GM18508 (cell line): Measurements from ENCODE around the gene ADAMTS6.

Experiments
- ATAC-seq: cut with Tn5 transposase; IDR thresholded peaks from one replicate; pipeline ENCODE4 v1.9.1; 2021; ENCODE audit warnings: moderate number of reproducible peaks; ENCODE audit not compliant: insufficient read depth, unreplicated experiment

ADAMTS6 gene

DNA sequence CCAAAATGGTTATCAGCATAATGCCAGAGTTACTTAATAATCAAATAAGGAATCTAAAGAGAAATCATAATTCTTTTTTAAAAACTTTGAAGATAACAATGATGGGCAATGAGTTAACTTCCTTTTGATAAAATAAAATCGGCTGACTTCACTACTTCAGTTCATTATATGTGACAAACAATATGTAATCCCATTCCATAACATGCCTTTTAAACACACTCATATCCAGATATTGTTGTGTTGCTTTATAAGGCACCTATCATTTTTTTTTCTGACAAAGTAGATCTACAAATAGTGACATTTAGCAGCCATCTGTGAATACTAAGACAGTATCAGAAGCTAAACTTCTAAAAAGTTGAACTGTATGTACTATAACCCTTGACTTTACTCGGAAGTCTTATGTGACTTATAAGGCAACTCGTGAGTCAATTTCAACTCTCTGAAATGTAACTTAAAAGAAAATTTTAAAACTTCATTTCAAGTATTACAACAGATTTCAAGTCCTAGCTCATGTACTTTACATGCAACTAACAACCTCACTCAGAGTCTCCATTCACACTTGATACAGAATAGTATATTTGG is 7.5 kb downstream of the ADAMTS6 start:
- no peak for ATAC-seq

DNA sequence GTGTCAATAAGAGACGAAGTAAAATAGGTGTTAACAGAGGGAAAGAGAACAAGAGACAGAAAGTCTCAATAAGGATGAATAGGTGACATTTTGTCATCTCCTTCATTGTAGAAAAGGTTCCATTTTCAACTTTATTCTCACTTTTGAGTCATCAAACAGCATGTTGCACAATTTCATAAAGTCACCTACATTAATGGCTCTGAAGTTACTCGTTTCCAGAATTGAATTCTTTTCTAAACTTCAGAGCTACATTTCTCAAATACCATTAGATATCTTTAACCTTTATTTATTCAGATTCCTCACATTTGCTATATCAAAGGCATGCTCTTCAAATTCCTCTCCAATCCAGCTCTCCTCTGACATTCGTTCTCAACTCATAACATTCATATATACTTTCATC is 13.1 kb downstream of the ADAMTS6 start:
- no peak for ATAC-seq

DNA sequence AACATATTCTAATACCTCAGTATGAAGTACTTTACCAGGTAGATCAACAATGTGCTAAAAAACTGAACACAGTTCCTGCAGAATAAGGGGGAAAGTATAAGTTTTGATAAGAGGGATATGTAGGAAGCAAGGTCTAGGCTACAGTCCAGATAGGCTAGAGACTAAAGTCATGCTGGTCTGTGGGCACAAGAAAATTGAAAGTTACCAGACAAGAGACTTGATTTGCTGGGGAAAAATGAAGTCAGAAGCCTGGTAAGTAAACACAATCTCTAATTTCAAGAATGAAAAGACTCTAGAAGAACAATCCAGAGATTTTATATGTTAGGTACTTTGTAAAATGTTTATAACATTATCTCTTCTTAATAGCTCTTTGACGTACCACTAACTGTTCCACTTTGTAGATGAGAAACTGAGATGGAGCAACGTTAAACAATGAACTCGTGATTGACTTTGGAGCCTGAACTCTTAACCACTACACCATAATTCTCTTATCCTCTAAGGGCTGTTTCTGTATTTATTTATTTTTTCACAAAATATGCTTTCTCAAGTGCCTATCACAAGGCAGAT is 19.5 kb downstream of the ADAMTS6 start:
- ATAC-seq: no peak

DNA sequence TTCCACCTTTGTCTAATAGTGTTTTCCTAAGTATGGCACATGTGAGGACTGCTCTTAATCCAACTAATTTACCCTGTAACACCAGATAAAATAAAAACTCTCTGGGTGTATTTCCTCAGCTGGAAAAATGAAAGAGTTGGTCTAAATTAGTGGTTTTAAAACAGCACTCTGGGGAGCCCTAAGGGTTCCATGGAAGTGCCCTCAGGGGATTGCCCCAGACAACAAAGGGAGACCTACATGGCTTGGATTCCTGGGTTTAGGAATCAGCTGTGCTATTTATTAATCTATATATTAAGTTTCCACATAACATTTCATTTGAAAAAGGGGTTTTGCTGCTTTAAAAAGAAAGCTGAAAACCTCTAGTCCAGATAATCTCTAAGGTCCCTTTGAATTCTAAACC is 20.2 kb downstream of the ADAMTS6 start:
- ATAC-seq: no peak

DNA sequence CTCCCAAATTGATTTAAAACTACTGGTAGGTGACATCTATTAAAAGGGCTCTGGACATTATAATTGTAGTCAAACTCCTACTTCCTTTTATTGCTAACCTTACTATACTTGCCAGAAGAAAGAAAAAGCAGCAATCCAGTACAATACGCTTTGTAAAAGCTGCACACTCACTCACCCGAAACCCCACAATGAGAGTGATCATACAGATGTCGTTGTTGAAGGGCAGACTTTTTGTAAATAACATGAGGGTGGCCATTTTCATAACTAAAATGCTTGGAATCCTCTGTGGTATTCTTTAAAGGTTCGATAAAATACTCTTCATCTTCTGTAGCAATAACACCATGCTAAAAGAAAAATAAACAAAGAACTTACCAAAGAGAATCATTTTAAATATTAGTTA is 21.7 kb downstream of the ADAMTS6 start:
- ATAC-seq: no peak

DNA sequence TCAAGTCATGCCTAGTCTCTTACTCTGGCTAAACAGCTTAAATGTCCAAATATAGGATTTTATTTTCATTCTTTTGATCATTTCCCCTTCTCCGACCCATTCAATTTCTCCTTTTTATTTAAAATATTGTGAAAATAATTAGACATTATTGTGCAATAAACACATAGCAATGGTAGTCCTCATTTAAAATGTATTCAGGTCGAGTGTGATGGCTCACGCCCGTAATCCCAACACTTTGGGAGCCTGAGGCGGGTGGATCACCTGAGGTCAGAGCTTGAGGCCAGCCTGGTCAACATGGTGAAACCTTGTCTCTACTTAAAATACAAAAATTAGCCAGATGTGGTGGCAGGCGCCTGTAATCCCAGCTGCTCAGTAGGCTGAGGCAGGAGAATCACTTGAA is 26.7 kb downstream of the ADAMTS6 start:
- ATAC-seq: no peak

DNA sequence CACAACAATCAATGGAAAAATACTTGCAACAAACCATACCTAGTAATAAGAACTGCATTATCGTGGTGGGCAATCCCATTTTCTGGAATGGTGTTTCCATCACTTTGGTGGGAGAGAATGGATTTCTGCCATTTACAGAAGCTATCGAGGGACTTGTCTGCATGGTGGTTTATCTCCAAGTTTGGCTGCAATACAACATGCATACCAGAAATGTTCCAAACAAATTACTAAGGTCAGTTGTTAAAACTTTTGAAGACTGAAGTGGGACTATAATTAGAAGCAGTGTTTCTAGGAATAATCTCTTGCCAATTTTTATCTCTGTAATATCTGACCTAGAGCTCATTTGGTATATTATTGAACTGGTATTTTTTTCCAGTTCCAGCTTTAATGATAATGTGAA is 30.3 kb downstream of the ADAMTS6 start:
- ATAC-seq: no peak

DNA sequence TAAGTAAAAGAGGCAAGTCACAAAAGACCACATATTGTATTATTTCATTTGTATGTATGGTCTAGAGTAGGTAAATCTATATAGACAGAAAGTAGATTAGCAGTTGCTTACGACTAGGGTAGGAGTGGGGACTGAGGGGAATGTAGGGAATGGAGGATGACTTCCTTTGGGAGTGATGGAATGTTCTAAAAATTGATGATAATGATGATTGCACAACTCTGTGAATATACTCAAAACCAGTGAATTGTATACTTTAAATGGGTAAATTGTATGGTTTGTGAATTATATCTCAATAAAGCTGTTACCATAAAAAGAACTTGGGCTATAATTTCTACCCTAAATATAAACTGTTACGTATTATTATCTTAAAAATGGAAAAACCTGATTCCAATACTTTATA is 35.0 kb downstream of the ADAMTS6 start:
- no peak for ATAC-seq

DNA sequence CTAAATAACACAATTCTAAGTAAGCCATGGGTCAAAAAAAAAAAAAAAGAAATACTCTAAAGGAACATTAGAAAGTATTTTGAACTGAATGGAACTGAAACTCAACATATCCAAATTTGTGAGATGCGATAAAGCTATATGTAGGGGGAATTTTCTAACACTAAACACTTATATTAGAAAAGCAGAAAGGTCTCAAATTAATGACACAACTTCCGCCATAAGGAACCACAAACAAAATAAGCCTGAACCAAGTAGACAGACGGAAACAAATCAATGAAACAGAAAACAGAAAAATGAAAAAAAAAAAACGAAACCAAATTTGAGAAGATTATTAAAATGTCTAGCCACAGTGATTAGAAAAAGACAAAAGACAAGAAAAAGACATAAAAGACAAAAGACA is 39.9 kb downstream of the ADAMTS6 start:
- ATAC-seq: no peak

DNA sequence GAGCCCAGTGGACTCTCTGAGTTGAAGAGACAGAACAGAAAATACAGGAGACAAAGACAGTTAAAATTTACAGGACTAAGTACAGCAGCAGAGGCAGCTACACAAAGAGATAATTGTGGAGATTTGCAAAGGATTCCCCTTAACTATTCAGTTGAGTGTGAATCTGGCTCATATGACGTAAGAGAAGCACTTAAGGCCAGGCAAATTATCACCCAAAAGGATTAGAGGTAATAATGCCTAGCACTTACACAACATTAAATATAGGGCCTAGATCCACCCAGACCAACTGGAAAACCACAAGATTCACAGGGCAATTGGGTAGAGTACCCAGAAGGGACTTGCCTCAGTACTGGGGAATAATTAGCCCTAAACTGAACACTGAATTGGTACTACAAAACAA is 41.3 kb downstream of the ADAMTS6 start:
- no peak for ATAC-seq

DNA sequence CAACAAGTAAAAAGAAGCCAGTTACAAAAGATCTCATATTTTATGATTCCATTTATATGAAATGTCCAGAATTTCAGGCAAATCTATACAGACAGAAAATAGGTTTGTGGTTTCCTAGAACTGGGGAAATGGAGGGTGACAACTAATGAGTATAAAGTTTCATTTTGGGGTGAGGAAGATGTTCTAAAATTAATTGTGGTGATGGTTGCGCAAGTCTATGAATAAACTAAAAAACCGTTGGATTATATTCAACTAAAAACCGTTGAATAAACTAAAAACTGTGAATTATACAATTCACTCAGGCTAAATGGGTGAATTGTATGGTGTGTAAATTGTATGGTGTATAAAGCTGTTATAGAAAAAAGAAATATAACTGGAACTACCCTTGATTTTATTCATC is 47.6 kb downstream of the ADAMTS6 start:
- no peak for ATAC-seq

DNA sequence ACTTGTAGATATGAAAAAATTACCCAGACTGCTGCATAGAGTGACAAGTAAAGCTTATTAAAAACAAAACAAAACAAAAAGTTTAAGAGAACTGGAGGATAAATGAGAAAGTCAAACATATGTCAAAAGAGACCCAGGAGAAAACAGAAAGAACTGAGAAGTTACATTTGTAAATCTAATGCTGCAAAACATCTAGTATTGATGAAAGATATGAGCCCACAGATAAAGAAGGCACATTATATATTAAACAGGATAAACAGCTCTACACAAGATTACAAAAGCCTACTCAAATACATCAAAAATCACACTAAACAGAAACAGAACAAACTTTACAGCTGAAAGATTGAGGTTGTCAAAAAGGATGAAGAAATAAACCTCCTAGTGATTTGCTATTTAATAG is 55.1 kb downstream of the ADAMTS6 start:
- no peak for ATAC-seq

DNA sequence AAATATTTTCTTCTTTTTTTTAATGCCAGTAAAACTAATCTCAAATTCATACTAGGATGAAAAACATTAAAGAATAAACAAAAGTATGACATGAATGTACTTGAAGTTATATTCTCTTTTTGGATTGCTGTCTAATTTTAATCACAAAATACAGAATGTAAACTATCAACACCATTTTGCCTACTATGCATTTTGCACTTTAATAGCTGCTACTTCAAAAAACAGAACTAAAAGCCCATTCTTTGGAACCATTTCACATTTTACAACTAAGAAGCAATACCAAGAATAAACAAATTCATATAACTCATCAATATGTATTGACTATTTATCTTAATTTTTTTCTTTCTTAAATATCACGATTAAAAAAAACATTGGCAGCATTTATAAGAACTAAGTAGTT is 58.1 kb downstream of the ADAMTS6 start:
- no peak for ATAC-seq

DNA sequence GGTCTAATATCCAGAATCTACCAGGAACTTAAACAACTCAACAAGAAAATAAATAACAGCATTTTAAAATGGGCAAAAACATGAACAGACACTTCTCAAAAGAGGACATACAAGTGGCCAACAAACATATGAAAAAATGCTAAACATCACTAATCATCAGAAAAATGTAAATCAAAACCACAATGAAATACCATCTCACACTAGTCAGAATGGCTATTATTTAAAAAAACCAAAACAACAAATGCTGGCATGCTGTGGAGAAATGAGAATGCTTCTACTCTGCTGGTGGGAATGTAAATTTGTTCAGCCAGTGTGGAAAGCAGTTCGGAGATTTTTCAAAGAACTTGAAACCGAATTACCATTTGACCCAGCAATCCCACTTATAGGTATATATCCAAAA is 63.1 kb downstream of the ADAMTS6 start:
- ATAC-seq: no peak

DNA sequence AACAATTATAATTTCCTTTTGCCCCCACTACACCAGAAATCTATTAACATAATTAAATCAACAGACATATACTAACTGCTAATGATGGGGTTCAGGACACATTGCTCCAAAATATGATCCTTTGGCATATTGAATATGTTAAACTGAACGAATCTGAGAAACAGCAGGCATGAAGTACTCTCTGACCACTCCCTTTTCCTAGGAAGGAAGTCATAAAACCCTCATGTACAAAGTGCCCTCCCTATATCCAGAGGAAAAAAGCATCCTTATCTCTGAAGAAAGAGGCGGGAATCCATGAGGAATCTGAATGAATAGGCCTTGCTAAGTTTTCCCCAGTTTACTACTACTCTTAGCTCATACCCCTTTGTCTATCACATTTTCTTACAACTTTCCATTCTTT is 67.9 kb downstream of the ADAMTS6 start:
- ATAC-seq: no peak

DNA sequence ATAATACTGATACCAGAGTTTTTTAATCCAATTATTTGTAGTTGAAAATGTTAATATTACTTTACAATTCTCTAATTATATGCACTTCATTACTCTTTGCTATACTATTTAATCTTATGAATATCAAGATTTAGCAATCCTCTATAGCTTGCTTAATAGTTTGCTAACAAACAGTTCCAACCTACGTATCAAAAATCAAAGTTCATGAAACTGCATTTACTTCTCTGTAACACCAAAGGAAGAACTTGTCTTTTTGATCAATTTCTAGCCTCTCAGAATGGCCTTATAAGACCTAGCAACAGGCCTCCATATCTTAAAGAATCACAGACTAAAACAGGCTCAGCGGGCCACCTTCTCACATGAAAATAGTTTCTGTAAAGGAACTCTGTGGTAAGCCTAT is 68.9 kb downstream of the ADAMTS6 start:
- no peak for ATAC-seq

DNA sequence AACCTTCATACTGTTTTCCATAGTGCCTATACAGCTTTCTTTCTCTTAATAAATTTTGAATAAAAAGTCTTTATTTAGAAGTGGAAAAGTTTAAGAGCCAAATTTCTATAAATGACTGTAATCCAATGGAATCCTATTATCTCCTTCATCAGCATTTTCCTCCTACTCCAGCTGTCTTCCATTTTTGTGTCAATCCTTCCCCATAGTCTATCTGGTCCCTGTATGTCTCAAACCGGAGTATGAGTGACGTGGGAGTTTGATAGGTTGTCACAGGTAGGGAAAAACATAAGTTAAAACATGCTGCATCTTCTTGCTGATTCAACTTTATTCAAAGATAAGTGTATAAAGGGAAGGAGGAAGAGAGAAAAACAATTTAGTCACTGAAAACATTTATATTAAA is 70.4 kb downstream of the ADAMTS6 start:
- ATAC-seq: no peak

DNA sequence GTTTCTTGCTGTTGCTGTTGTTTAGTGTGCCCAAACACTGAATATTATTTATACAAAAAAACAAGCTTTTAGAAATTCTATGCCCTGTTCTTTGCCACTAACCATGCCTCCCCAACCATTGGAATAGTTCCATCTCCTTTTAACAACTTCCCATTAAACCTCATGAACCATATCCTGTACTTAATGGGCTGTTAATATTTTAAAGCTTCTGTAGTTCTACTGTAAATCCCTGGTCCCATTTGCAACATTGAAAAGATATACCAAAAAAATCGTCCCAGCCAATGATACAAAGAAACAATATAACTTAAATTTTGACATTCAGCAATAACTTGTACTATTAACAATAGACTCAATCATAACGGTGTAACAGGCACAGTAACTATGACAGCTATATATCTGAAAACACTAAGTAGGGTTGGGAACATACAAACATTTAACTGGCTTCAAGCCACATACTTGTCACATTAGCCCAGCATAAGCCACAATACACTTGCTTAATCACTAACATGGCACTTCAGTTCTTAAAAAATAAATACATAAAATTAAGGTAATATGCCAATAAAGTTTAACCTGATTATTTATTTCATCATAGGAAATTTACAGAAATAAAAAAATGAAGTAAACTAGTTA is 86.1 kb downstream of the ADAMTS6 start:
- ATAC-seq: no peak

DNA sequence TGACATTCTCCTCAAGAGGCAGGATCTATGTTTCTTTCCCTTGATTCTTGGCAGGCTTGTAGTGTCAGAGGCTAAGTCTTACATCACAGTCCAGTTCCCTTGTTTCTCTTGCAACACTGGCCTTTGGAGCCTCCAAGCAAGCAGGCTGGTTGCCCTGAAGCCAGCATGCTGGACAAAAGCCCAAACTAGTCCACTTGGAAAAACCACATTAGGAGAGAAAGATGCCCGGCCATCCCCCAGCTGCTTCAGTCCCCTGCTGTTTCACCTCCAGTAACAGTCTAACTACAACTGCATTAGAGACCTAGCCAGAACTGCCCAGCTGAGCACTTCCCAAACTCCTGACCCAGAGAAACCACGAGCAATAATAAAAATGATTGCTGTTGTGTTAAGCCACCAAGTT is 87.6 kb downstream of the ADAMTS6 start:
- ATAC-seq: no peak

DNA sequence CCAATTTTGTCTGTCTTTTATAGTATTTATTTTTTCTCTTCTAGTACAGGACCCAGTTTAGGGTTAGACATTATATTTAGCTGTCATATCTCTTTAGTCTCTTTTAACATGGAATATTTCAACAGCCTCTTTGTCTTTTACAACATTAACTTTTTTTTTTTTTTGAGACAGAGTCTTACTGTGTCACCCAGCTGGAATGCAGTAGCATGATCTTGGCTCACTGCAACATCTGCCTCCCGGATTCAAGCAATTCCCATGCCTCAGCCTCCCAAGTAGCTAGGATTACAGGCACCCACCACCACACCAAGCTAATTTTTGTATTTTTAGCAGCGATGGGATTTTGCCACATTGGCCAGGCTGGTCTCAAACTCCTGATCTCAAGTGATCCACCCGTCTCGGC is 90.1 kb downstream of the ADAMTS6 start:
- no peak for ATAC-seq

DNA sequence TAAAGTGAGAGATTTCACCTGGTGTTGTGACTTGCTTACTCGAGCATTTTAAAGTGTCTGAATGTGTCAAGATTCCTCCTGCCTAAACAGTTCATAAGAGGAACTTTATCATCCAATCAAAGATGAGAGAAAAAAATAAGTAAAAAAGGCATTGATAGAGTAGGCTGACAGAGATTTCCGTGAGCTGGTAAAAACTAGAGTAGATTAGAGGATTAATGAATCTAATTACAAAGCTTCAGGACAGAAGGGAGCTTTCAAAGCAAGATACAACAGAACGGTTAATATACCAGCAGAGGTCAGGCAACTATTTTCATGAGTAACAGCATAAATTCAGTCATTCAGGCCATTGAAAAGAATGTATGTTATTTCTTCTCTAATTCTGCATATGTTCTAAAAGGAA is 91.5 kb downstream of the ADAMTS6 start:
- no peak for ATAC-seq

DNA sequence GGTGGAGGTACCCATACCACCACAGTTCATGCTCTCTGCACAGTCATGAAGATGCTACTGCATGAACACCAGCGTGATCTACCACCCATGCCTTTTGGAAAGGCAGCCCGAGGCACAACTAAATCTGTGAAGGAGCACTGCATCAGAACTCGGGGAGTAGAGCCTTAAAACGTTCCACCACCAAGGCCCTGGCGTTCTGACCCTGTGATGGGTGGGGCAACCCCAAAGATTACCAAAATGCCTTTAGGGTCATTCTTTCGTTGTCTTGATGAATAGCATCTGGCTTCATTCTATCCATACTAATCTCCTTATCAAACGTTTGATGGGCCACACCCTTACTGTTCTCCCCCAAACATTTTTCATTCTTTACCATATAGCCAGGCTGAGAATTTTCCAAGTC is 97.9 kb downstream of the ADAMTS6 start:
- no peak for ATAC-seq
